ENCODE results near the gene ARHGEF38.
"Not testable (repeated sequence)": the region's sequence is repeated elsewhere in the genome, so short reads cannot be mapped to it uniquely, and the experiment has no call there.

Gene ARHGEF38

DNA sequence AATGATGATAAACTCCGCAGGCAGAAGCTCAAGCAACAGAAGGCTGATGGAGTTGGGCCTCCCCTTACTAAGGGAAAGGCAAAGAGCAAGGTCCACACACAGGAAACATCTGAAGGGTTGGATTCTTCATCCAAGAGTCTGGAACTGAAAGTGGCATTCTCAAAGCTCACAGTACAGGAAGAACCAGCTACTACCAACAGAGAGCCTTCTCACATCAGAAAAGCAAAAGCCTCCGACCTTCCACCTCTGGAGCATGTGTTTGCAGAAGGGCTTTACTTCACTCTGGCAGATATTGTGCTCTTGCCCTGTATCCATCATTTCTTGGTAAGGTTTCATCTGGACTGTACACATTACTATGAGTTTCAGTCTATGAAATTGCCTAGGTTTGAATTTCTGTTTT lies 166.8 kb downstream of the ARHGEF38 start:
- DNase-seq = no peak

DNA sequence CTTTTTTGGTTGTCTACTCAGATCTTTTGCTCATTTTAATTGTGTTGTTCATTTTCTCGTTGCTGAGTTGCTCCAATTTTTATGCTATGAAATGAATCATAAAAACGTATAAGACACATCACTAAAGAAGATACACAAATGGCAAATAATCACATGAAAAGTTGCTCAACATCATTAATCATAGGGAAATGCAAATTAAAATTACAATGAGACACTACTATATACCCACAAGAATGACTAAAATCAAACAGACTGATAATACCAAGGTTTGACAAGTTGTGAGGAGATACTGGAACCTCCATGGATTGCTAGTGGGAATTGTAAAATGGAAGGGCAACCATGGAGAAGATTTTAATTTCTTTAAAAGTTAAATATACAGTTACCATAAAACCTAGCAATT lies 173.2 kb downstream of the ARHGEF38 start:
- no peak for DNase-seq

- not testable (repeated sequence) for DNase-seq
Observed at GRCh38 chr4:105729895-105730294, 177.5 kb downstream of the ARHGEF38 start.
